Measurements from ENCODE around the gene DDIT3.

DDIT3 gene

GRCh38 chr12:57487597-57488401 lies 32.5 kb downstream of the DDIT3 start, which contains the start of gene MARS1:
Gene MARS1, plus strand, starts transcription at chr12:57488068. Its CDS starts 23 bp downstream, at chr12:57488091.
- DNase-seq (ENCODE audit: extremely low read depth in 1 of 2, low read depth in 1 of 2), result peak; percentile 83 to 89

GRCh38 chr12:57487055-57487596 lies 33.2 kb downstream of the DDIT3 start:
- no peak for DNase-seq (ENCODE audit: extremely low read depth in 1 of 2, low read depth in 1 of 2)

- DNase-seq (ENCODE audit: extremely low read depth in 1 of 2, low read depth in 1 of 2), result no peak
These were observed 34.6 kb downstream of the DDIT3 start for GRCh38 chr12:57485695-57486094.

- DNase-seq (ENCODE audit: extremely low read depth in 1 of 2, low read depth in 1 of 2), result no peak
These were observed 36.8 kb downstream of the DDIT3 start for GRCh38 chr12:57483466-57483865.

- DNase-seq (ENCODE audit: extremely low read depth in 1 of 2, low read depth in 1 of 2), result no peak
These were observed 38.6 kb downstream of the DDIT3 start for GRCh38 chr12:57481671-57482070.

GRCh38 chr12:57479376-57480115 lies 40.8 kb downstream of the DDIT3 start, which contains the start of gene ARHGAP9:
Gene ARHGAP9, minus strand, starts transcription at chr12:57479866. Its CDS starts 460 bp downstream, at chr12:57479406.
- DNase-seq (ENCODE audit: extremely low read depth in 1 of 2, low read depth in 1 of 2), result no peak

GRCh38 chr12:57479043-57479375 lies 41.3 kb downstream of the DDIT3 start:
- no peak for DNase-seq (ENCODE audit: extremely low read depth in 1 of 2, low read depth in 1 of 2)

GRCh38 chr12:57477710-57478681 lies 42.3 kb downstream of the DDIT3 start:
- no peak for DNase-seq (ENCODE audit: extremely low read depth in 1 of 2, low read depth in 1 of 2)

- no peak for DNase-seq (ENCODE audit: extremely low read depth in 1 of 2, low read depth in 1 of 2)
These were observed 43.2 kb downstream of the DDIT3 start for GRCh38 chr12:57476993-57477709.

GRCh38 chr12:57476162-57476992 lies 43.9 kb downstream of the DDIT3 start:
- peak; percentile 58 to 73 for DNase-seq (ENCODE audit: extremely low read depth in 1 of 2, low read depth in 1 of 2)

GRCh38 chr12:57475271-57476161 lies 44.8 kb downstream of the DDIT3 start:
- no peak for DNase-seq (ENCODE audit: extremely low read depth in 1 of 2, low read depth in 1 of 2)

- no peak for DNase-seq (ENCODE audit: extremely low read depth in 1 of 2, low read depth in 1 of 2)
These were observed 45.5 kb downstream of the DDIT3 start for GRCh38 chr12:57474862-57475261.

- no peak for DNase-seq (ENCODE audit: extremely low read depth in 1 of 2, low read depth in 1 of 2)
These were observed 45.9 kb downstream of the DDIT3 start for GRCh38 chr12:57474430-57474829.

- no peak for DNase-seq (ENCODE audit: extremely low read depth in 1 of 2, low read depth in 1 of 2)
These were observed 46.4 kb downstream of the DDIT3 start for GRCh38 chr12:57473886-57474285.

GRCh38 chr12:57473392-57473791 lies 46.9 kb downstream of the DDIT3 start:
- DNase-seq (ENCODE audit: extremely low read depth in 1 of 2, low read depth in 1 of 2), result no peak

- no peak for DNase-seq (ENCODE audit: extremely low read depth in 1 of 2, low read depth in 1 of 2)
These were observed 47.9 kb downstream of the DDIT3 start for GRCh38 chr12:57472391-57472790.

GRCh38 chr12:57471661-57472060 lies 48.7 kb downstream of the DDIT3 start:
- DNase-seq (ENCODE audit: extremely low read depth in 1 of 2, low read depth in 1 of 2), result no peak

Measured in stimulated activated CD8-positive, alpha-beta memory T cell treated with anti-CD3 and anti-CD28 coated beads, Interleukin-7, amount 100 ng/mL, for 48 hours (primary cell).